ENCODE measurements around the gene RELL1. TPM values are rescaled to one million over a fixed set of nuclear protein-coding genes. Genes with fewer than 3 reads are reported as not detected.

RELL1 gene
- total and polyA plus RNA-seq, 10 of the 15 experiments (the other 5 are each of a cell fraction or from before 2014, with no cell fraction given) = 0.20 to 10.9 (median 3.9) TPM

GRCh38 chr4:37682701-37683401 is 3.3 kb downstream of the RELL1 start (continued):
- TF ChIP-seq EGR1 (IDR thresholded peaks at IDR 0.05; ENCODE audit: borderline replicate concordance in 1 of 2, low read depth in 2 of 2, low read length in 2 of 2) = 0 out of 3 replicates have a peak, but pooled peaks of 1 of the 2 experiments have one; percentile 15
- 0 out of 2 replicates have a peak, but pooled peaks have one; percentile 44 for TF ChIP-seq NFIC (IDR thresholded peaks at IDR 0.05; ENCODE audit: low read depth, low read length)
- TF ChIP-seq HSF1 (IDR thresholded peaks at IDR 0.05; ENCODE audit: low read depth, low read length) = no peak
- TF ChIP-seq ZNF687 (IDR thresholded peaks at IDR 0.05) = peak; percentile 47; the same call in 1 of the 2 replicates
- no peak for TF ChIP-seq GABPA (IDR thresholded peaks at IDR 0.05; ENCODE audit: low read depth)
- TF ChIP-seq MXI1 (IDR thresholded peaks at IDR 0.05; ENCODE audit: low read depth, low read length) = peak; percentile 56; the same call in 1 of the 2 replicates
- TF ChIP-seq ETV6 (conservative IDR thresholded peaks at IDR 0.05 in 1 of 2, IDR thresholded peaks at IDR 0.05 in 1 of 2; ENCODE audit: borderline replicate concordance in 1 of 2, low read depth in 1 of 2) = peak in 1 of 2 experiments; percentile 46; a peak in 1 of 4 replicates
- peak; percentile 52 for TF ChIP-seq CUX1 (IDR thresholded peaks at IDR 0.05; ENCODE audit: insufficient replicate concordance, low read depth, low read length)
- TF ChIP-seq, protein P1, sequence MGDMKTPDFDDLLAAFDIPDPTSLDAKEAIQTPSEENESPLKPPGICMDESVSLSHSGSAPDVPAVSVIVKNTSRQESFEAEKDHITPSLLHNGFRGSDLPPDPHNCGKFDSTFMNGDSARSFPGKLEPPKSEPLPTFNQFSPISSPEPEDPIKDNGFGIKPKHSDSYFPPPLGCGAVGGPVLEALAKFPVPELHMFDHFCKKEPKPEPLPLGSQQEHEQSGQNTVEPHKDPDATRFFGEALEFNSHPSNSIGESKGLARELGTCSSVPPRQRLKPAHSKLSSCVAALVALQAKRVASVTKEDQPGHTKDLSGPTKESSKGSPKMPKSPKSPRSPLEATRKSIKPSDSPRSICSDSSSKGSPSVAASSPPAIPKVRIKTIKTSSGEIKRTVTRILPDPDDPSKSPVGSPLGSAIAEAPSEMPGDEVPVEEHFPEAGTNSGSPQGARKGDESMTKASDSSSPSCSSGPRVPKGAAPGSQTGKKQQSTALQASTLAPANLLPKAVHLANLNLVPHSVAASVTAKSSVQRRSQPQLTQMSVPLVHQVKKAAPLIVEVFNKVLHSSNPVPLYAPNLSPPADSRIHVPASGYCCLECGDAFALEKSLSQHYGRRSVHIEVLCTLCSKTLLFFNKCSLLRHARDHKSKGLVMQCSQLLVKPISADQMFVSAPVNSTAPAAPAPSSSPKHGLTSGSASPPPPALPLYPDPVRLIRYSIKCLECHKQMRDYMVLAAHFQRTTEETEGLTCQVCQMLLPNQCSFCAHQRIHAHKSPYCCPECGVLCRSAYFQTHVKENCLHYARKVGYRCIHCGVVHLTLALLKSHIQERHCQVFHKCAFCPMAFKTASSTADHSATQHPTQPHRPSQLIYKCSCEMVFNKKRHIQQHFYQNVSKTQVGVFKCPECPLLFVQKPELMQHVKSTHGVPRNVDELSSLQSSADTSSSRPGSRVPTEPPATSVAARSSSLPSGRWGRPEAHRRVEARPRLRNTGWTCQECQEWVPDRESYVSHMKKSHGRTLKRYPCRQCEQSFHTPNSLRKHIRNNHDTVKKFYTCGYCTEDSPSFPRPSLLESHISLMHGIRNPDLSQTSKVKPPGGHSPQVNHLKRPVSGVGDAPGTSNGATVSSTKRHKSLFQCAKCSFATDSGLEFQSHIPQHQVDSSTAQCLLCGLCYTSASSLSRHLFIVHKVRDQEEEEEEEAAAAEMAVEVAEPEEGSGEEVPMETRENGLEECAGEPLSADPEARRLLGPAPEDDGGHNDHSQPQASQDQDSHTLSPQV (IDR thresholded peaks at IDR 0.05) = no peak
